SK-N-MC (cell line): ENCODE data around the gene SLC7A11.

Source experiments
- DNase-seq: peaks from one replicate; pipeline ENCODE4 v3.0.0-alpha.2; 2011; ENCODE audit warnings: low read depth, low spot score
- H3K27ac ChIP-seq: fragments of 200-600 bp; sonication (generic); 2 replicates; pipeline ENCODE4 v1.5.1; 2016; ENCODE audit warnings: mixed run types
- H3K36me3 ChIP-seq: fragments of 200-600 bp; sonication (generic); 2 replicates; pipeline ENCODE4 v1.6.1; 2017; ENCODE audit warnings: antibody characterized with exemption, low read length, mixed read lengths; ENCODE audit not compliant: insufficient read depth
- H3K4me3 ChIP-seq: fragments of 200-600 bp; sonication (generic); 2 replicates; pipeline ENCODE4 v1.5.1; 2016
- H3K9ac ChIP-seq: fragments of 200-600 bp; sonication (generic); 2 replicates; pipeline ENCODE4 v1.8.0; 2017; ENCODE audit warnings: mixed run types, mixed read lengths; ENCODE audit not compliant: insufficient read length
- H3K9me3 ChIP-seq: fragments of 200-600 bp; sonication (generic); 2 replicates; pipeline ENCODE4 v1.6.1; 2017; ENCODE audit warnings: low read depth, mild to moderate bottlenecking, antibody characterized with exemption, low read length, moderate library complexity, mixed read lengths
- EZH2 ChIP-seq: fragments of 200-600 bp; sonication (generic); IDR thresholded peaks from one replicate; pipeline ENCODE4 v1.6.1; 2017; ENCODE audit warnings: antibody characterized with exemption
- FOXP2 ChIP-seq: optimal IDR thresholded peaks from 2 replicates; pipeline ENCODE3; 2011; ENCODE audit warnings: mild to moderate bottlenecking, moderate library complexity; ENCODE audit not compliant: insufficient read depth; ENCODE audit errors: extremely low read length, control extremely low read depth
- POLR2AphosphoS5 ChIP-seq: IDR thresholded peaks from 2 replicates; pipeline ENCODE4 v1.6.1; 2012; ENCODE audit warnings: mild to moderate bottlenecking, low read depth, low read length, borderline replicate concordance

SLC7A11 gene

GRCh38 chr4:138196153-138196552 lies 46.0 kb downstream of the SLC7A11 start:
- Histone ChIP-seq H3K27ac (0 out of 2 replicates have a peak overlapping the region, but pooled peaks have one; percentile 26), H3K4me3 (no peak overlapping the region), H3K9me3 (no peaks in the 10 kb centered on the region), H3K9ac (no peak overlapping the region), H3K36me3 (peaks cover 56% of the 10 kb centered on the region)
- no peak for DNase-seq
- TF ChIP-seq EZH2 (no peak), POLR2AphosphoS5 (no peak), FOXP2 (no peak)

GRCh38 chr4:138193963-138194362 lies 48.2 kb downstream of the SLC7A11 start:
- TF ChIP-seq EZH2 (no peak), POLR2AphosphoS5 (no peak), FOXP2 (no peak)
- no peaks in the 10 kb centered on the region for H3K9me3 ChIP-seq
- no peak overlapping the region for H3K27ac ChIP-seq
- H3K36me3 ChIP-seq = peaks cover 43% of the 10 kb centered on the region
- H3K9ac ChIP-seq = no peak overlapping the region
- no peak for DNase-seq
- H3K4me3 ChIP-seq = no peak overlapping the region

- no peak overlapping the region for H3K27ac ChIP-seq
- no peak overlapping the region for H3K9ac ChIP-seq
- peaks cover 36% of the 10 kb centered on the region for H3K36me3 ChIP-seq
- DNase-seq = no peak
- H3K9me3 ChIP-seq = no peaks in the 10 kb centered on the region
- H3K4me3 ChIP-seq = no peak overlapping the region
- TF ChIP-seq EZH2 (no peak), POLR2AphosphoS5 (no peak), FOXP2 (no peak)
Measured at GRCh38 chr4:138192113-138192512, 50.0 kb downstream of the SLC7A11 start.

- H3K27ac ChIP-seq = no peak overlapping the region
- H3K9me3 ChIP-seq = no peaks in the 10 kb centered on the region
- no peak for TF ChIP-seq FOXP2
- no peak for TF ChIP-seq EZH2
- TF ChIP-seq POLR2AphosphoS5 = no peak
- DNase-seq = no peak
- peaks cover 28% of the 10 kb centered on the region for H3K36me3 ChIP-seq
- H3K4me3 ChIP-seq = no peak overlapping the region
- no peak overlapping the region for H3K9ac ChIP-seq
Measured at GRCh38 chr4:138190452-138190858, 51.7 kb downstream of the SLC7A11 start.

- no peak for TF ChIP-seq POLR2AphosphoS5
- no peak for TF ChIP-seq FOXP2
- TF ChIP-seq EZH2 = no peak
- Histone ChIP-seq H3K36me3 (peaks cover 23% of the 10 kb centered on the region), H3K4me3 (no peak overlapping the region), H3K9me3 (no peaks in the 10 kb centered on the region), H3K9ac (no peak overlapping the region), H3K27ac (0 out of 2 replicates have a peak overlapping the region, but pooled peaks have one; percentile 12)
- no peak for DNase-seq
Measured at GRCh38 chr4:138189206-138189605, 52.9 kb downstream of the SLC7A11 start.

- Histone ChIP-seq H3K36me3 (peaks cover 29% of the 10 kb centered on the region), H3K9me3 (no peaks in the 10 kb centered on the region), H3K9ac (no peak overlapping the region), H3K4me3 (no peak overlapping the region), H3K27ac (0 out of 2 replicates have a peak overlapping the region, but pooled peaks have one; percentile 12)
- DNase-seq = no peak
- TF ChIP-seq POLR2AphosphoS5 (no peak), FOXP2 (no peak)
Measured at GRCh38 chr4:138188406-138189084, 53.6 kb downstream of the SLC7A11 start.

GRCh38 chr4:138185859-138186645 lies 56.1 kb downstream of the SLC7A11 start:
- no peaks in the 10 kb centered on the region for H3K9me3 ChIP-seq
- H3K36me3 ChIP-seq = peaks cover 51% of the 10 kb centered on the region
- no peak for DNase-seq
- H3K9ac ChIP-seq = no peak overlapping the region
- peak overlapping the region; percentile 52; the same call in 1 of the 2 replicates for H3K27ac ChIP-seq
- peak overlapping the region; percentile 10; the same call in 1 of the 2 replicates for H3K4me3 ChIP-seq
- TF ChIP-seq EZH2 = no peak
- TF ChIP-seq FOXP2 = no peak
- no peak for TF ChIP-seq POLR2AphosphoS5

GRCh38 chr4:138184886-138185285 lies 57.3 kb downstream of the SLC7A11 start:
- Histone ChIP-seq H3K9ac (no peak overlapping the region), H3K27ac (no peak overlapping the region), H3K36me3 (peaks cover 60% of the 10 kb centered on the region), H3K9me3 (no peaks in the 10 kb centered on the region), H3K4me3 (no peak overlapping the region)
- no peak for DNase-seq
- TF ChIP-seq FOXP2 = no peak
- no peak for TF ChIP-seq POLR2AphosphoS5
- TF ChIP-seq EZH2 = no peak
